ENCODE measurements around the gene SLFN5. TPM values are rescaled to one million over a fixed set of nuclear protein-coding genes. Genes with fewer than 3 reads are reported as not detected.

SLFN5 gene
- polyA plus RNA-seq, 1 donor from 2014 or later = 2.5 TPM

- Histone ChIP-seq H3K9me3 (ENCODE audit: low read length) (no peaks in the 10 kb centered on the region), H3K9me2 (ENCODE audit: insufficient read depth, low read length) (no peaks in the 10 kb centered on the region), H3K4me3 (ENCODE audit: low read length) (no peak overlapping the region), H3K9ac (ENCODE audit: low read length) (no peak overlapping the region), H3F3A (ENCODE audit: insufficient read depth, low read length, poor library complexity, severe bottlenecking) (no peaks in the 10 kb centered on the region), H3K4me2 (ENCODE audit: low read length) (no peak overlapping the region), H3K36me3 (ENCODE audit: insufficient read depth, low read length) (no peaks in the 10 kb centered on the region), H4K20me1 (ENCODE audit: insufficient read depth) (no peaks in the 10 kb centered on the region), H3K27ac (ENCODE audit: low read length) (no peak overlapping the region), H3K79me2 (replicated peaks; ENCODE audit: insufficient read depth, low read length) (no peaks in the 10 kb centered on the region), H3K27me3 (ENCODE audit: insufficient read depth, low read depth, low read length) (no peaks in the 10 kb centered on the region), H2AFZ (ENCODE audit: low read depth, low read length) (no peak overlapping the region)
- TF ChIP-seq TAF1 (IDR thresholded peaks at IDR 0.05; ENCODE audit: low read depth) (no peak), REST (IDR thresholded peaks at IDR 0.05; ENCODE audit: borderline replicate concordance) (no peak), RAD21 (conservative IDR thresholded peaks at IDR 0.05) (no peak), CTCF (IDR thresholded peaks at IDR 0.05; ENCODE audit: poor library complexity, severe bottlenecking) (no peak), MXI1 (conservative IDR thresholded peaks at IDR 0.05; ENCODE audit: poor library complexity, severe bottlenecking) (no peak), SMC3 (conservative IDR thresholded peaks at IDR 0.05; ENCODE audit: poor library complexity) (no peak), POLR2AphosphoS5 (IDR thresholded peaks at IDR 0.05) (no peak), EZH2 (IDR thresholded peaks at IDR 0.05; ENCODE audit: borderline replicate concordance, insufficient read depth, low read length, poor library complexity, severe bottlenecking) (no peak), EP300 (conservative IDR thresholded peaks at IDR 0.05; ENCODE audit: poor library complexity, severe bottlenecking) (no peak)
Observed at GRCh38 chr17:35256629-35257028, 13.8 kb downstream of the SLFN5 start.

- H3K9me3 ChIP-seq (ENCODE audit: low read length) = no peaks in the 10 kb centered on the region
- no peak overlapping the region for H3K4me2 ChIP-seq (ENCODE audit: low read length)
- no peaks in the 10 kb centered on the region for H4K20me1 ChIP-seq (ENCODE audit: insufficient read depth)
- no peak overlapping the region for H3K4me3 ChIP-seq (ENCODE audit: low read length)
- no peak overlapping the region for H3K9ac ChIP-seq (ENCODE audit: low read length)
- H3K27ac ChIP-seq (ENCODE audit: low read length) = no peak overlapping the region
- no peaks in the 10 kb centered on the region for H3K9me2 ChIP-seq (ENCODE audit: insufficient read depth, low read length)
- H3K36me3 ChIP-seq (ENCODE audit: insufficient read depth, low read length) = no peaks in the 10 kb centered on the region
- H3K79me2 ChIP-seq (replicated peaks; ENCODE audit: insufficient read depth, low read length) = no peaks in the 10 kb centered on the region
- H3F3A ChIP-seq (ENCODE audit: insufficient read depth, low read length, poor library complexity, severe bottlenecking) = no peaks in the 10 kb centered on the region
- no peak overlapping the region for H2AFZ ChIP-seq (ENCODE audit: low read depth, low read length)
- TF ChIP-seq CTCF (IDR thresholded peaks at IDR 0.05; ENCODE audit: poor library complexity, severe bottlenecking) (no peak), EP300 (conservative IDR thresholded peaks at IDR 0.05; ENCODE audit: poor library complexity, severe bottlenecking) (no peak), MXI1 (conservative IDR thresholded peaks at IDR 0.05; ENCODE audit: poor library complexity, severe bottlenecking) (no peak), SMC3 (conservative IDR thresholded peaks at IDR 0.05; ENCODE audit: poor library complexity) (no peak), EZH2 (IDR thresholded peaks at IDR 0.05; ENCODE audit: borderline replicate concordance, insufficient read depth, low read length, poor library complexity, severe bottlenecking) (no peak), RAD21 (conservative IDR thresholded peaks at IDR 0.05) (no peak), POLR2AphosphoS5 (IDR thresholded peaks at IDR 0.05) (no peak), TAF1 (IDR thresholded peaks at IDR 0.05; ENCODE audit: low read depth) (no peak), REST (IDR thresholded peaks at IDR 0.05; ENCODE audit: borderline replicate concordance) (no peak)
- H3K27me3 ChIP-seq (ENCODE audit: insufficient read depth, low read depth, low read length) = no peaks in the 10 kb centered on the region
Observed at GRCh38 chr17:35257208-35257659, 14.4 kb downstream of the SLFN5 start.

Data from neural cell (in vitro differentiated cells).